Astrocyte (in vitro differentiated cells and primary cell): ENCODE measurements around the gene IFI44L. TPM values are rescaled to one million over a fixed set of nuclear protein-coding genes. Genes with fewer than 3 reads are reported as not detected.

Experiments used
- DNase-seq: peaks from one replicate; pipeline ENCODE4 v3.0.0-alpha.2; 2010; ENCODE audit warnings: low read depth
- FAIRE-seq: peaks from 2 replicates; lab custom pipeline; 2011; peaks lifted over from hg19 to GRCh38; lab: Jason Lieb, UNC
- H2AFZ ChIP-seq: 2 replicates; pipeline ENCODE4 v1.6.0; 2012; ENCODE audit warnings: low read depth, low read length, inconsistent platforms
- H3K27ac ChIP-seq: 2 replicates; pipeline ENCODE4 v1.5.1; 2011; ENCODE audit warnings: low read depth, low read length, inconsistent platforms
- H3K27me3 ChIP-seq: 2 replicates; pipeline ENCODE4 v1.6.0; 2011; ENCODE audit warnings: low read length, inconsistent platforms; ENCODE audit not compliant: insufficient read depth
- H3K36me3 ChIP-seq: 2 replicates; pipeline ENCODE4 v1.5.1; 2011; ENCODE audit warnings: low read length, inconsistent platforms; ENCODE audit not compliant: insufficient read depth
- H3K4me1 ChIP-seq: 2 replicates; pipeline ENCODE4 v1.5.1; 2011; ENCODE audit warnings: low read length, inconsistent platforms; ENCODE audit not compliant: insufficient read depth
- H3K4me2 ChIP-seq: 2 replicates; pipeline ENCODE4 v1.6.0; 2012; ENCODE audit warnings: low read length, inconsistent platforms
- H3K4me3 ChIP-seq: 2 replicates; pipeline ENCODE4 v1.5.1; 2011; ENCODE audit warnings: low read depth, mild to moderate bottlenecking, low read length, inconsistent platforms; ENCODE audit not compliant: insufficient read depth
- H3K79me2 ChIP-seq: 2 replicates; pipeline ENCODE4 v1.6.0; 2012; ENCODE audit warnings: mild to moderate bottlenecking, low read length, inconsistent platforms; ENCODE audit not compliant: insufficient read depth
- H3K9ac ChIP-seq: 2 replicates; pipeline ENCODE4 v1.6.0; 2012; ENCODE audit warnings: mild to moderate bottlenecking, low read length, inconsistent platforms
- H3K9me3 ChIP-seq: 2 replicates; pipeline ENCODE4 v1.5.1; 2012; ENCODE audit warnings: low read depth, mild to moderate bottlenecking, low read length, inconsistent platforms; ENCODE audit not compliant: insufficient read depth
- H4K20me1 ChIP-seq: 2 replicates; pipeline ENCODE4 v1.6.0; 2012; ENCODE audit warnings: low read length, inconsistent platforms; ENCODE audit not compliant: insufficient read depth
- H3K27ac Mint-ChIP-seq: one replicate; pipeline ENCODE4 v1.8.0; 2021; ENCODE audit warnings: mild to moderate bottlenecking, mixed read lengths; ENCODE audit not compliant: unreplicated experiment
- H3K27me3 Mint-ChIP-seq: one replicate; pipeline ENCODE4 v1.8.0; 2021; ENCODE audit warnings: low read depth, mixed read lengths; ENCODE audit not compliant: unreplicated experiment
- H3K36me3 Mint-ChIP-seq: one replicate; pipeline ENCODE4 v1.8.0; 2021; ENCODE audit warnings: low read depth, mixed read lengths; ENCODE audit not compliant: unreplicated experiment
- H3K4me1 Mint-ChIP-seq: one replicate; pipeline ENCODE4 v1.8.0; 2021; ENCODE audit warnings: low read depth, mixed read lengths; ENCODE audit not compliant: unreplicated experiment
- H3K4me3 Mint-ChIP-seq: one replicate; pipeline ENCODE4 v1.8.0; 2021; ENCODE audit warnings: mild to moderate bottlenecking, moderate library complexity, mixed read lengths; ENCODE audit not compliant: unreplicated experiment
- H3K9me3 Mint-ChIP-seq: one replicate; pipeline ENCODE4 v1.8.0; 2021; ENCODE audit warnings: mild to moderate bottlenecking, mixed read lengths; ENCODE audit not compliant: unreplicated experiment
- CTCF ChIP-seq: IDR thresholded peaks from 2 replicates; pipeline ENCODE4 v1.5.1; 2011; ENCODE audit warnings: low read depth, mild to moderate bottlenecking, inconsistent platforms, low read length, moderate library complexity; ENCODE audit not compliant: insufficient read depth
- EZH2 ChIP-seq: IDR thresholded peaks from 2 replicates; pipeline ENCODE4 v1.6.1; 2012; ENCODE audit warnings: mild to moderate bottlenecking, low read length, inconsistent platforms; ENCODE audit not compliant: insufficient read depth
- total RNA-seq: library from RNA; stranded (reverse); gene quantifications from 2 replicates; pipeline ENCODE4 v1.2.1, GENCODE V29; 2021

Gene IFI44L
- total RNA-seq, 1 donor from 2014 or later = 184 TPM

- no peaks in the 10 kb centered on the region for H3K9me3 ChIP-seq
- Mint-ChIP-seq H3K27ac (no peak overlapping the region), H3K4me3 (no peak overlapping the region), H3K36me3 (no peaks in the 10 kb centered on the region), H3K9me3 (no peaks in the 10 kb centered on the region), H3K4me1 (no peaks in the 10 kb centered on the region), H3K27me3 (no peaks in the 10 kb centered on the region)
- H3K4me1 ChIP-seq = no peaks in the 10 kb centered on the region
- H3K9ac ChIP-seq = no peak overlapping the region
- no peaks in the 10 kb centered on the region for H3K79me2 ChIP-seq
- H3K27ac ChIP-seq = no peak overlapping the region
- DNase-seq (peak; percentile 38), FAIRE-seq (no peak)
- H3K4me2 ChIP-seq = no peak overlapping the region
- H3K27me3 ChIP-seq = no peaks in the 10 kb centered on the region
- H3K4me3 ChIP-seq = no peak overlapping the region
- no peaks in the 10 kb centered on the region for H3K36me3 ChIP-seq
- H2AFZ ChIP-seq = no peak overlapping the region
- H4K20me1 ChIP-seq = no peaks in the 10 kb centered on the region
- TF ChIP-seq EZH2 (no peak), CTCF (no peak)
Measured at GRCh38 chr1:78603206-78603605, 17.0 kb upstream of the IFI44L start.

- Mint-ChIP-seq H3K4me1 (no peaks in the 10 kb centered on the region), H3K27me3 (no peaks in the 10 kb centered on the region), H3K4me3 (no peak overlapping the region), H3K9me3 (no peaks in the 10 kb centered on the region), H3K36me3 (no peaks in the 10 kb centered on the region), H3K27ac (no peak overlapping the region)
- Histone ChIP-seq H3K4me2 (no peak overlapping the region), H3K79me2 (no peaks in the 10 kb centered on the region), H3K9ac (no peak overlapping the region), H4K20me1 (no peaks in the 10 kb centered on the region), H3K4me1 (no peaks in the 10 kb centered on the region), H2AFZ (no peak overlapping the region), H3K36me3 (no peaks in the 10 kb centered on the region), H3K27me3 (no peaks in the 10 kb centered on the region), H3K9me3 (no peaks in the 10 kb centered on the region), H3K4me3 (no peak overlapping the region), H3K27ac (no peak overlapping the region)
- FAIRE-seq (no peak), DNase-seq (no peak)
- TF ChIP-seq EZH2 = no peak
- no peak for TF ChIP-seq CTCF
Measured at GRCh38 chr1:78604643-78605042, 15.6 kb upstream of the IFI44L start.

GRCh38 chr1:78606274-78606673 is 14.0 kb upstream of the IFI44L start:
- Mint-ChIP-seq H3K27ac (no peak overlapping the region), H3K9me3 (no peaks in the 10 kb centered on the region), H3K4me1 (no peaks in the 10 kb centered on the region), H3K27me3 (no peaks in the 10 kb centered on the region), H3K4me3 (no peak overlapping the region), H3K36me3 (no peaks in the 10 kb centered on the region)
- TF ChIP-seq EZH2 (no peak), CTCF (no peak)
- Histone ChIP-seq H3K9me3 (no peaks in the 10 kb centered on the region), H3K36me3 (no peaks in the 10 kb centered on the region), H3K27me3 (no peaks in the 10 kb centered on the region), H3K4me3 (no peak overlapping the region), H3K79me2 (no peaks in the 10 kb centered on the region), H4K20me1 (no peaks in the 10 kb centered on the region), H3K4me1 (no peaks in the 10 kb centered on the region), H2AFZ (no peak overlapping the region), H3K4me2 (no peak overlapping the region), H3K27ac (no peak overlapping the region), H3K9ac (no peak overlapping the region)
- DNase-seq (no peak), FAIRE-seq (no peak)
